NCI-H2081 treated with DMSO at 0.1 percent for 48 hours (cell line): Measurements from ENCODE around the gene PLEKHN1.

Experiments used
- DNase-seq: peaks from one replicate; lab custom pipeline; 2025; lab: John Stamatoyannopoulos, UW

PLEKHN1 gene

GRCh38 chr1:1024771-1025699, 58.8 kb downstream of the PLEKHN1 start:
- DNase-seq, result no peak
